Stimulated activated CD4-positive, alpha-beta T cell treated with anti-CD3 and anti-CD28 coated beads, Interleukin-15, amount 100 ng/mL, for 1 hour (primary cell): ENCODE data around the gene ALG5.
A peak's percentile ranks its signal among the peaks of the same experiment; 100 is the strongest.

ENCODE experiments used
- DNase-seq, 2 donors: peaks; one replicate each; pipeline ENCODE4 v3.0.0-alpha.2; 2020; ENCODE audit warnings: low read depth in 1 of 2, low spot score in 1 of 2

Gene ALG5, protein sequence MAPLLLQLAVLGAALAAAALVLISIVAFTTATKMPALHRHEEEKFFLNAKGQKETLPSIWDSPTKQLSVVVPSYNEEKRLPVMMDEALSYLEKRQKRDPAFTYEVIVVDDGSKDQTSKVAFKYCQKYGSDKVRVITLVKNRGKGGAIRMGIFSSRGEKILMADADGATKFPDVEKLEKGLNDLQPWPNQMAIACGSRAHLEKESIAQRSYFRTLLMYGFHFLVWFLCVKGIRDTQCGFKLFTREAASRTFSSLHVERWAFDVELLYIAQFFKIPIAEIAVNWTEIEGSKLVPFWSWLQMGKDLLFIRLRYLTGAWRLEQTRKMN

DNA sequence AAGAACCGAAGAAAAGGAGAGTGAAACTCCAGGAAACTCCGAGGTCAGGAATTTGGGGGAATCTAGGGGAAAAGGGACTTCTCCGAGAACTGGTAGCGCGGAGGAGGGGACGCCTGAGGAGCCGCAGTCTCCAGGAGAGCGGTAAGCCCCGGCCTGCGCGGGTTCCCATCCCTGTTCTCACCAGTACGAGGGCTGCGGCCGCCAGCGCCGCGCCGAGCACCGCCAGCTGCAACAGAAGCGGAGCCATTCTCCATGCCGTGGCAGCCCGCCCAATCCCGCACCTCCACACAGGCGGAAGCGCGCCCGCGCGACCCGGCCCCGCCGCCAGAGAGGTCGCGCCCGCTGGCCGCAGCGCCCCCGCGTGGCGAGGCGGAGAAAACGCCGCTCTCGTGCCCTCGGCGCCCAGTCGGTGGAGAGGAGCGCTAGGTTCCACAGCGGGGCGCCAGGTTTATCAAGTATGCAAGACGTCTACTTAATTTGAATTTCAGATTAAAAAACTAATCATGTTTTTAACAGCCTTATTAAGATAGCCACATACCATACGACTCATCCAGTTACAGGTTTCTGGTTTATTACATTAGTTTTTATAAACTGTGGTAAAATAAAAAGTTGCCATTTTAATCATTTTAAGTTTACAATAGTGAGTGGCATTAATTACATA is at the start of gene ALG5:
ALG5 (minus strand) TSS at position 287 of the 661 bp plus-strand sequence; CDS start at position 247, 40 bp downstream.
- peak; percentile 89 to 92 for DNase-seq

GRCh38 chr13:37047846-37048245 is 48.7 kb upstream of the ALG5 start:
- DNase-seq, result no peak

DNA sequence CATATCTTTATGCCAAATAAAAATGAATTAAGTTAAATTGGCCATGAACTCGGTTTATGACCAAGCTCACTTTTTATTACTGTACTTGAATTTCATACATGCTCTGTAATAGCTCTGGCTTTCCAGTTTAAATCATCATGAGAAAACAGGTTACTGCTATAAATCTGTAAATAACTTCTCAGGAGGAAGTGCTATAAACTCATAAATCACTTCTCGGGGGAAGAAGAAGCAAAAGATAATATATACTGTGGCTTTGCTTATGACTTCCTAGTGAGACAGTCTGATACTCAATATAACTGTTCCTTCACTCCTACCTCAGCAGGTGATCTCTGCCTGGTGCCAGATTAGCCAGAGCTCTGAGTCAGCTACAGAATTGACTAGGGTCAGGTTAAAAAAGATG is 47.9 kb upstream of the ALG5 start:
- DNase-seq, result no peak

- DNase-seq, result no peak
Measured at GRCh38 chr13:37046062-37046461, 46.9 kb upstream of the ALG5 start.

DNA sequence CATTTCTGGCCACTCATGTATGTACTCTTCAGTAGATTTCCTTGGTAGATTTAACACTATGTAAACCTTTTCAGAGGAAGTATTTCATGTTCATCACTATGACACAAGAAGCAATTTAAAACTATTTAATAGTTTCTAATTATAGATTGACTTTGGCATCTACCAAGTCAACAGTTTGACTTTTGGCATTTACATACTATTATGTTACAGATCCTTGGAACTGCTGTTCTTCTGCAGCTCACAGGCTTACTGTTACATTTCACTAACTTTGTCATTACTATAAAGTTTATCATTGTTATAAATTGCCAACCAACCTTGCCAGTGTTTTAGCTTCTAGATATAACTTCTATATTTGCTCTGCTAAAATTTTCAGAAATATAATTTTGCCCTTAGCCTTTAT is 41.6 kb upstream of the ALG5 start:
- no peak for DNase-seq

GRCh38 chr13:37039896-37040295 is 40.8 kb upstream of the ALG5 start:
- no peak for DNase-seq

DNA sequence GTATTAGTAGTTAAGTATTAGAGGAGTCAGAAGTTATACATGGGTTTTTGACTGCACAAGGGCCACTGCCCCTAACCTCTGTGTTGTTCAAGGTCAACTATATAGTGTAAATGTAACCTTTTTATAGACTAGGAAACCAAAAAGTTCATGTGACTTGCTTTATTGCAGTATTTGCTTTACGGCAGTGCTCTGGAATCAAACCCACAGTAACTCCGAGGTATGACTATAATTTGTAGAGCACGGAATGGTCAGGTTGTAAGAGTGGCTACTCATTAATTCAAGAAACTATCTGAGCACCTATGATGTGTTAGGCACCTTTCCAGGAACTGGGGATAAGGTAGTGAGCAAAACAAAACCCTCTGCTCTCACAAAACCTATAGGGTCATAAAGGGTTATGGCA is 38.1 kb upstream of the ALG5 start:
- DNase-seq, result no peak

DNA sequence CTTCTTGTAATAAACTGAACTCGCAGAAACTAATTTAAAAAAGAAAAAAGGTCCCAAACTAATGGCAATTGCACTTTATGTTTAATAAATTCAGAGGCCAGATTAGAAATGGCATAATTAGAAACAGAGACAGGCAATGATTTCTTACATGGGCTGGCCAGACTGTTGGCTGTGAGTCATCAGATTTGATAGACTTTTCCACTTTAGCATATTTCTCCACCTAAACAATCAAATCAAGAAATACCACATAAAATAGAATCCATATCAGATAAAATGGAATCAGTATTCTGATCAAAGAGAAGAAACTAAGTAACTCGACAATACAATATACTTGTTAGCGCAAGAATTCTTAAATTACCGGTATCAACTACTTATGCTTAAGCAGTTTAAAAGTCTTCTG is 30.5 kb upstream of the ALG5 start:
- DNase-seq, result no peak

DNA sequence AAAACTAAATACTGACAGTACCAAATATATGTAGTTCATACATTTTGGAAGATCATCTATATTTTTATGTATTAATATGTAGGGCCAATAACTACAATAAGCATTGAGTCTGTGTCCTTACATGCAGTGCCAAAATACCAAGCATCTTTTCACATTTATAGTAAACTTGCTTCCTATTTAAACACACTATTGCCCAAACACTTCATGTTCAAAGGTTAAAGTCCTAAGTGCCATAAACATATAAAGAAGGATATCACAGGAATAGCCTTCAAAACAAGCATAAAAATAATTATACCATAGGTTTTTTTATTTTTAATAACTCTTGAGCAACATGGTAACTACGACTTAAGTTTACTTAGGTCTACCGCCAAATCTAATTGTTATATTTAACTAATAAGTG is 28.5 kb upstream of the ALG5 start:
- DNase-seq, result no peak

DNA sequence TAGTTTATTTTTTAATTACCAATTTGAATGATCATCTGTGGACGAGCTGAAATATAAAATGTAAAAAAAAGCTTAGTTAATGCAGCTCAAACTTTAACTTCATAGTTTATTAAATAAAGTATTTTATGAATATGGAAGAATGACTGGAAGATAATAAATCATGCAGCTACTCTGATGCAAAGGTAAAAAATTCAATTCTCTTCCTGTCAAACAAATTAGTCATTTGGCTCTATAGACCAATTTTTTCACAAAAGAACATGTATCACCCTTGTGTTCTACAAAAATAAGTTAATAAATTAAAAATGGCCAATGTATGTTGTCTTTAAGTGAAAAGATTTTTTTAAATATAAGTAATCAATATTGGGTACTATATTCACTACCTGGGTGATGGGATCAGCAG is 27.6 kb upstream of the ALG5 start:
- no peak for DNase-seq

DNA sequence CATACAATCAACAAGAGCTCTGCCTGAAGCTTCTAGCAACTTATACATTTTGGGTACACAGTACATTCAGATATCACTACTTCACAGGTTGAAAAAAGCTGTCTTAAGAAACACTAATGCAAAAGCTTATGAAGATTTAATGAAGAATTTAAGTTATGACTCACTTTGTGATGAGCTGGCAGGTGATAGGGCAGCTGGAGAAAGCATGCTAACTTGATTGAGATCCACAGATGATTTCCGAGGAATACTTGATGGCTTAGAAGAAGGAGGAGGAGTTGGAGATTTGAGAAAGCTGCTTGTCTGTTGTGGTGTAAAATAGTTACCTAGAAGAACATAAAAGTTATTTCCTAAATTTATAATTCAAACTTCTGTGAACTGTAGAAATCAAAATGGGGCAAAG is 24.7 kb upstream of the ALG5 start:
- DNase-seq, result no peak

DNA sequence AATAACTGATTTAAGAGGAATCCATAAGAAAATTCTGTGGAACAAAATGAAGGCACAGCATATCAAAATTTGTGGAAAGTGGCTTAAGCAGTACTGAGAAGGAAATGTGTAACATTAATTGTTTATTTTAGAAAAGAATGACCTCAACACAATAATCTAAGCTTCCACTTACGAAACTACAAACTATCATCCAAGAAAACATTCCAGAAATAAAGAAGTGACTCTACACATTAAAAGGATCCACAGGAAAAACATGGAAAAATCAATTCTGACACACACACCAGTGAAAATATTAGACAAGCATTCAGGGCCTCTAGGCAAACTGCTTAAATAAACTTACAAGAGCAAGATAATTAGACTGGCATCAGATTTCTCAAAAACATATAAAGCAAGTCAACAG is 15.5 kb upstream of the ALG5 start:
- no peak for DNase-seq

GRCh38 chr13:37011788-37012187 is 12.6 kb upstream of the ALG5 start:
- DNase-seq, result no peak

DNA sequence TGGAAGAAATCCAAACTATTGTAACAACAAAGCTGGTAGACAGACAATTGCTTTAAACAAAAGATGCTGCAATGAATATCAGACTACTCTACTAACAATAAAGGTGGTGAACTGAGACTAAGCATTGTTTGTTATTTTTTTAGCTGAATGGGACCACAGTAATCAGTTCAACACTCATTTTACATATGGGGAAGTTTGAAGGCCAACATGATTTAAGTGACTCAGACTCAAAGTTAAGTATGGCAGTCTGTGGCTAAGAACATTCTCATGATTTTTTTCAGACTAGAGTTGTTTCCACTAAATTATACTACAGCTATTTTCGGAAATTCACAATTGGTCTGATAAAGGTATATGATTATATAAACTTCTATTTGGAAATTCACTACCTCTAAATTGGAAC is 11.9 kb upstream of the ALG5 start:
- DNase-seq, result no peak

- DNase-seq, result no peak
Measured at GRCh38 chr13:37010424-37010823, 11.3 kb upstream of the ALG5 start.

GRCh38 chr13:37009692-37010091 is 10.6 kb upstream of the ALG5 start:
- DNase-seq, result no peak

DNA sequence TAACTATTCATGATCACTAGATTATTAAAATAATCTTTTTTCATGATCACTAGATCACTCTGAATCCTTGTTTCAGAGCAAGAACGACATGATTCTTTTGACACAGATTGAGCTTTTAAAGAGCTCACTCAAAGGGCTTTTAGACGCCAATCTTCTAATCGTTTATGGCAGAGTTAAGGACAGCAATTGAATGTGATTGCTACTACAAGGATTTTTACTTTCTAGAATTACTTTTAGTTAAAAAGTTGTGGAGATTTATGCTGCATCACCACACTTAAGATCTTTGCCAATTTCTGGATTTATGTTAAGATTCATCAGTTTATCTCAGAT is 2.7 kb upstream of the ALG5 start:
- no peak for DNase-seq

- DNase-seq, result no peak
Measured at GRCh38 chr13:36998624-36999041, 507 bp downstream of the ALG5 start.

GRCh38 chr13:36997716-36998427 is 1.3 kb downstream of the ALG5 start:
- DNase-seq, result no peak

DNA sequence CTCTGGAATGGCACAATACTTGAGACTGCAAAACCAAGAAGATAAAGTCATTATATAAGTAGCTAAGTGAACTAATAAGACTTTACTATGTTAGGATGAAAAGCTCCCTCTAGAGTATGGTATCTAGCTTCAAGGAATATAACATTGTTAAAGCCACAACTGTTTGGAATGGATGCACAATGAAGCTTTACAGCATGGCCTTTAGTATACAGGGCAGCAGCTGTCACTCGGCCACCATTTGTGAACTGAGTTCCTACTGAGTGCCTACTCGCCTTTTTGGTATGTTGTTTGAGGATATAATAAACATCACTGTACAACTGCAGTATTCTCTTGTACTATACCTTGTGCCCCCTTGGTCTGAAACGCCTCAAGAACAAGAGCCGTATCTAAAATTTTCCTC is 6.8 kb downstream of the ALG5 start:
- DNase-seq, result no peak

- DNase-seq, result no peak
Measured at GRCh38 chr13:36986462-36987240, 12.5 kb downstream of the ALG5 start.
